HPDE6-E6E7 (cell line): ENCODE measurements around the gene ITGB7.

Experiments used
- DNase-seq: peaks from one replicate; pipeline ENCODE4 v3.0.0; 2011; ENCODE audit warnings: missing footprints; ENCODE audit errors: extremely low spot score

The ITGB7 gene

GRCh38 chr12:53196486-53196885 is 10.6 kb downstream of the ITGB7 start:
- no peak for DNase-seq

GRCh38 chr12:53195516-53196420 is 11.3 kb downstream of the ITGB7 start:
- no peak for DNase-seq

GRCh38 chr12:53194973-53195372 is 12.1 kb downstream of the ITGB7 start:
- DNase-seq: no peak

GRCh38 chr12:53193985-53194716 is 12.9 kb downstream of the ITGB7 start:
- no peak for DNase-seq

GRCh38 chr12:53193040-53193439 is 14.0 kb downstream of the ITGB7 start:
- DNase-seq: no peak

GRCh38 chr12:53192531-53193021 is 14.5 kb downstream of the ITGB7 start:
- DNase-seq: no peak

GRCh38 chr12:53191885-53192530 is 15.0 kb downstream of the ITGB7 start:
- no peak for DNase-seq

GRCh38 chr12:53191096-53191884 is 15.8 kb downstream of the ITGB7 start:
- DNase-seq: no peak

GRCh38 chr12:53190108-53190729 is 16.8 kb downstream of the ITGB7 start:
- peak; percentile 76 for DNase-seq

GRCh38 chr12:53187145-53187899 is 19.7 kb downstream of the ITGB7 start:
- no peak for DNase-seq

GRCh38 chr12:53186745-53187144 is 20.3 kb downstream of the ITGB7 start:
- DNase-seq: no peak

- DNase-seq: no peak
These were observed 21.4 kb downstream of the ITGB7 start for GRCh38 chr12:53185582-53186153.

- DNase-seq: no peak
These were observed 22.2 kb downstream of the ITGB7 start for GRCh38 chr12:53184828-53185227.

- no peak for DNase-seq
These were observed 24.1 kb downstream of the ITGB7 start for GRCh38 chr12:53182903-53183302.

GRCh38 chr12:53181935-53182334 is 25.1 kb downstream of the ITGB7 start:
- no peak for DNase-seq

GRCh38 chr12:53180931-53181645 is 26.0 kb downstream of the ITGB7 start:
- DNase-seq: peak; percentile 82

GRCh38 chr12:53180220-53180930 is 26.7 kb downstream of the ITGB7 start, which contains the start of the genes CSAD and ZNF740:
TSS of gene CSAD (minus strand) at chr12:53180925. CDS start at chr12:53173470, 7,455 bp downstream.
TSS of gene ZNF740 (plus strand) at chr12:53180722. CDS start at chr12:53181984, 1,262 bp downstream.
- DNase-seq: peak; percentile 98

GRCh38 chr12:53179687-53180219 is 27.3 kb downstream of the ITGB7 start:
- DNase-seq: no peak
